Chondrocyte (in vitro differentiated cells): ENCODE measurements around the gene ZMYM4. TPM values are rescaled to one million over a fixed set of nuclear protein-coding genes. Genes with fewer than 3 reads are reported as not detected.

Experiments
- DNase-seq: peaks from one replicate; pipeline ENCODE4 v3.0.0; 2021; ENCODE audit warnings: mixed read lengths, low spot score
- H3K27ac Mint-ChIP-seq: one replicate; pipeline ENCODE4 v1.8.0; 2021; ENCODE audit warnings: mild to moderate bottlenecking, moderate library complexity, mixed read lengths; ENCODE audit not compliant: unreplicated experiment
- H3K27me3 Mint-ChIP-seq: 2 replicates; pipeline ENCODE4 v1.8.0; 2021; ENCODE audit warnings: low read depth, mixed read lengths
- H3K36me3 Mint-ChIP-seq: 2 replicates; pipeline ENCODE4 v1.8.0; 2021; ENCODE audit warnings: low read depth, mixed read lengths
- H3K4me1 Mint-ChIP-seq: 2 replicates; pipeline ENCODE4 v1.8.0; 2021; ENCODE audit warnings: low read depth, mild to moderate bottlenecking, mixed read lengths
- H3K4me3 Mint-ChIP-seq: one replicate; pipeline ENCODE4 v1.8.0; 2021; ENCODE audit warnings: mild to moderate bottlenecking, moderate library complexity, mixed read lengths; ENCODE audit not compliant: unreplicated experiment
- H3K9me3 Mint-ChIP-seq: 2 replicates; pipeline ENCODE4 v1.8.0; 2021; ENCODE audit warnings: low read depth, mixed read lengths
- CTCF ChIP-seq: fragments of 200-600 bp; sonication (generic); IDR thresholded peaks from 2 replicates; pipeline ENCODE4 v1.5.0; 2021; ENCODE audit warnings: antibody characterized with exemption, mild to moderate bottlenecking, moderate library complexity
- total RNA-seq: library from RNA; stranded (reverse); gene quantifications from 3 replicates; pipeline ENCODE4 v1.2.1, GENCODE V29; 2021

Gene ZMYM4
- total RNA-seq, 1 donor from 2014 or later, result 51.0 TPM

DNA sequence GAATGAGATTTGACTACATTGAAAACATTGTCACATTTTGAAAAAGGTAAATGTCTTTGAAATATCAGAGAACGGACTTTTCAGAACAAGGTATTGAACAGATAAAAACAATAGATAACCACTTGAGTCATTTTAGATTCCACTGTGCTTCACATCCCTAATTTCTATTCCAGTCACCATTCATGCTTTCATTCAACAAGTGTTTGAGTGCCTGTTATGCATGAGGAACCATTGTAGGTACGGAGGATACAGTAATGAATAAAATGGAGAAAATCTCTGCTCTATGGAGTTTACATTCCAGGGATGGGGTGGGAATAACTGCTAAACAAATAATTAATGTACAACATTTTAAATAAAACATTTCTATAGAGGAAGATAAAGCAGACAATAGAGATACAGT, 26.3 kb downstream of the ZMYM4 start:
- H3K27ac Mint-ChIP-seq, result no peak overlapping the region
- H3K9me3 Mint-ChIP-seq, result no peaks in the 10 kb centered on the region
- H3K36me3 Mint-ChIP-seq, result peaks cover 1% of the 10 kb centered on the region
- H3K4me3 Mint-ChIP-seq, result no peak overlapping the region
- H3K27me3 Mint-ChIP-seq, result no peaks in the 10 kb centered on the region
- DNase-seq, result no peak
- peaks cover 10% of the 10 kb centered on the region for H3K4me1 Mint-ChIP-seq
- no peak for TF ChIP-seq CTCF

DNA sequence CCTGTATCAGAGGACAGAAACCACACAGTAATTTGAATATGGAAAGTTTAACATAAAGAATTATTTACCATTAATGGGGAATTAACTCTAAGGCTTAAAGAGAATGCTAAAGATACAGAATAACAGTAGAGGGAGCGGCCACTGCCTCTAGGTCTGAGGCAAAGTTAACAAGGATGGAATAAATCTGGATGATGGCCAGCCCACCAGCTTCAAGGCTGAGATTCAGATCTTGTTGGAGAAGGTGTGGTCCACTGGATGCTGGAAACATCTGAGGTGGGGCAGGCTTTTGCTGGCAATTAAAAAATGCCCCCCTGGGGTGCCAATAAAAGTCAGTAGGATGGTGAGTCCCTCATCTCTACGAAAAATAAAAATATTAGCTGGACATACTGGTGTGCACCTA, 29.4 kb downstream of the ZMYM4 start:
- Mint-ChIP-seq H3K9me3 (no peaks in the 10 kb centered on the region), H3K4me3 (no peak overlapping the region), H3K27ac (no peak overlapping the region), H3K36me3 (peaks cover 1% of the 10 kb centered on the region), H3K27me3 (no peaks in the 10 kb centered on the region), H3K4me1 (peaks cover 11% of the 10 kb centered on the region)
- DNase-seq, result no peak
- TF ChIP-seq CTCF, result no peak

DNA sequence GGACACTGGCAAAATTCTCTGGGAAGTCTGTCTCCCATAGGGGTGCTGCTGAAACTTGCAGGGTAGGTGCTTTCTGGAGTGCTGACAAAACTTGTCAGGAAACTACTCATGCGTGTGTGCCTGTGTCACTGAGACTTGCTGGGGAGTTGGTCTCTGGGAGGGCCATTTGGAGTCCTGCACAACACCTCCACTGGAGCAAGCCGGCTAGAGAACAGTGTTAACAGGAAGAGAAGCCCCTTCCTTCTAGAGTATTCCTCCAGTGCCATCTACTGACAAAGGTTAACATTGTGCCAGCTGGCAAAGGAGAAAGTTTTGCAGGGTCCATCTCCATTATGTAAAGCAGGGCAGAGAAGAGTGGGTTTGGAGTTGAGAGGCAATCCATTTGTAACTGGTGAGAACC, 30.0 kb downstream of the ZMYM4 start:
- Mint-ChIP-seq H3K4me1 (peaks cover 11% of the 10 kb centered on the region), H3K4me3 (no peak overlapping the region), H3K36me3 (peaks cover 1% of the 10 kb centered on the region), H3K27me3 (no peaks in the 10 kb centered on the region), H3K9me3 (no peaks in the 10 kb centered on the region), H3K27ac (no peak overlapping the region)
- peak; percentile 78 for TF ChIP-seq CTCF
- DNase-seq, result no peak

DNA sequence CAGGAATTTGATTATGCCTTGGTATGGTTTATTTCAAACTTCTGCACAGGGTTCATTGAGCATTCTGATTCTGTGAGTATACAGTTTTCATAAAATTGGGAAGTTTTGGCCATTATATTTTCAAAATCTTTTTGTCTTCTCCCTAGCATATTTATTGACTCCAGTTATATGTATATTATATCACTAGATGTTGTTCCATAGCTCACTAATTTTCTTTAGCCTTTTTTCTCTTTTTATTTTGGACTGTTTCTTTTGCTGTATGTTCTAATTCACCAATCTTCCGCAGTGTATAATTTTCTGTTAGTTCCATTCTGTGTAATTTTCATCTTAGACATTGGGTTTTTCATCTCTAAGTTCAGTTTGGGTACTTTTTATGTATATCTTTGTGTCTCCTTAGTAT, 31.9 kb downstream of the ZMYM4 start:
- no peaks in the 10 kb centered on the region for H3K9me3 Mint-ChIP-seq
- H3K4me3 Mint-ChIP-seq, result no peak overlapping the region
- H3K27ac Mint-ChIP-seq, result no peak overlapping the region
- H3K27me3 Mint-ChIP-seq, result no peaks in the 10 kb centered on the region
- H3K36me3 Mint-ChIP-seq, result no peaks in the 10 kb centered on the region
- no peak for DNase-seq
- no peak for TF ChIP-seq CTCF
- H3K4me1 Mint-ChIP-seq, result peaks cover 16% of the 10 kb centered on the region

DNA sequence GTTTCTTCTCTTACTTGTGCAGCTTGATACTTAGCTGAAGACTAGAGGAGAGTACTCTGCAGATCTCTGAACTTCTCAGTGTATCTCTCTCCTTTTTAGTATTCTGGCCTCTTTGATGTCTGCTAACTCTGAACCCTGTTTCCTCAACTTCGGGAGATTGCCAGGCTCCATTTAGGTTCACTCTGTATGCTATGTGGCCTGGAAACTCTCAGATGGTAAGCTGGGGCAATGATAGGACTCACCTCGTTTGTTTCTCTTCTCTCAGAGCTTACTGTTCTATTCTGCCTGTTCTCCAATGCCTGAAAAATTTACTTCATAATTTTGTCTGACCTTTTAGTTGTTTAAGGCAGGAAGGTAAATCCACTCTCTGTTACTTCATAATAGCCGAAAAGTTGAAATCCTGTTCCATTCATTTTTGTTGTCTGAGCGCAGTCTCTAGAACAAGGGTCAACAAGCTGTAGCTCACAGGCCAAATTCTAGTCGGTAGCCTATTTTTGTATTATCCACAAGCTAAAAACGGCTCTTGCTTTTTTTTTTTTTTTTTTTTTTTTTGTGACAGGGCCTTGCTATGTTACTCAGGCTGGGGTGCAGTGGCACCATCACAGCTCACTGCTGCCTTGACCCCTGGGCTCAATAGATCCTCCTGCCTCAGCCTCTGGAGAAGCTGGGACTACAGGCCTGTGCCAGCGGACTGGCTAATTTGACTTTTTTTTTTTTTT, 33.3 kb downstream of the ZMYM4 start:
- no peaks in the 10 kb centered on the region for H3K9me3 Mint-ChIP-seq
- H3K27ac Mint-ChIP-seq, result peak overlapping the region; percentile 0
- TF ChIP-seq CTCF, result no peak
- H3K4me1 Mint-ChIP-seq, result peaks cover 22% of the 10 kb centered on the region
- H3K27me3 Mint-ChIP-seq, result no peaks in the 10 kb centered on the region
- DNase-seq, result no peak
- no peaks in the 10 kb centered on the region for H3K36me3 Mint-ChIP-seq
- H3K4me3 Mint-ChIP-seq, result no peak overlapping the region
